Fibroblast of mammary gland (primary cell): Measurements from ENCODE around the gene ID4.

Experiments used
- DNase-seq: peaks from one replicate; pipeline ENCODE4 v3.0.0-alpha.2; 2010; ENCODE audit warnings: low read depth
- H3K4me3 ChIP-seq: 2 replicates; pipeline ENCODE4 v1.5.1; 2011; ENCODE audit warnings: low read depth, mild to moderate bottlenecking, low read length, moderate library complexity; ENCODE audit not compliant: control insufficient read depth
- TF ChIP-seq, protein P1 (sequence below): conservative IDR thresholded peaks from 2 replicates; pipeline ENCODE4 v1.5.1; 2011; ENCODE audit warnings: low read depth, low read length, inconsistent platforms; ENCODE audit not compliant: control insufficient read depth, insufficient read depth

Gene ID4

GRCh38 chr6:19838442-19839236 lies 1.5 kb downstream of the ID4 start:
- no peak for DNase-seq
- H3K4me3 ChIP-seq, result peak overlapping the region; percentile 29

GRCh38 chr6:19839237-19839546 lies 2.0 kb downstream of the ID4 start:
- no peak for DNase-seq
- H3K4me3 ChIP-seq, result no peak overlapping the region
- TF ChIP-seq, protein P1, sequence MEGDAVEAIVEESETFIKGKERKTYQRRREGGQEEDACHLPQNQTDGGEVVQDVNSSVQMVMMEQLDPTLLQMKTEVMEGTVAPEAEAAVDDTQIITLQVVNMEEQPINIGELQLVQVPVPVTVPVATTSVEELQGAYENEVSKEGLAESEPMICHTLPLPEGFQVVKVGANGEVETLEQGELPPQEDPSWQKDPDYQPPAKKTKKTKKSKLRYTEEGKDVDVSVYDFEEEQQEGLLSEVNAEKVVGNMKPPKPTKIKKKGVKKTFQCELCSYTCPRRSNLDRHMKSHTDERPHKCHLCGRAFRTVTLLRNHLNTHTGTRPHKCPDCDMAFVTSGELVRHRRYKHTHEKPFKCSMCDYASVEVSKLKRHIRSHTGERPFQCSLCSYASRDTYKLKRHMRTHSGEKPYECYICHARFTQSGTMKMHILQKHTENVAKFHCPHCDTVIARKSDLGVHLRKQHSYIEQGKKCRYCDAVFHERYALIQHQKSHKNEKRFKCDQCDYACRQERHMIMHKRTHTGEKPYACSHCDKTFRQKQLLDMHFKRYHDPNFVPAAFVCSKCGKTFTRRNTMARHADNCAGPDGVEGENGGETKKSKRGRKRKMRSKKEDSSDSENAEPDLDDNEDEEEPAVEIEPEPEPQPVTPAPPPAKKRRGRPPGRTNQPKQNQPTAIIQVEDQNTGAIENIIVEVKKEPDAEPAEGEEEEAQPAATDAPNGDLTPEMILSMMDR, result no peak

More at GRCh38 chr6:19838442-19839236, 1.5 kb downstream of the ID4 start:
- TF ChIP-seq, protein P1, result no peak

DNA sequence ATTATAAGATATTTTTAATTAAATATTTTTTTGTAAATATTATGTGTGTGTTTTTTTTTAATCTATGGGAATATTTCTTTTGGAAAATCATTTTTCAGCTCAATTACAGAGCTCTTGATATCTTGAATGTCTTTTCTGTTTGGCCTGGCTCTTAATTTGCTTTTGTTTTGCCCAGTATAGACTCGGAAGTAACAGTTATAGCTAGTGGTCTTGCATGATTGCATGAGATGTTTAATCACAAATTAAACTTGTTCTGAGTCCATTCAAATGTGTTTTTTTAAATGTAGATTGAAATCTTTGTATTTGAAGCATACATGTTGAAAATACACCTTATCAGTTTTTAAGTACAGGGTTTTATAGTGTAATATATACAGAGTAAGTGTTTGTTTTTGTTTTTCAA lies 2.6 kb downstream of the ID4 start:
- DNase-seq, result no peak
- TF ChIP-seq, protein P1, result no peak
- H3K4me3 ChIP-seq, result no peak overlapping the region

DNA sequence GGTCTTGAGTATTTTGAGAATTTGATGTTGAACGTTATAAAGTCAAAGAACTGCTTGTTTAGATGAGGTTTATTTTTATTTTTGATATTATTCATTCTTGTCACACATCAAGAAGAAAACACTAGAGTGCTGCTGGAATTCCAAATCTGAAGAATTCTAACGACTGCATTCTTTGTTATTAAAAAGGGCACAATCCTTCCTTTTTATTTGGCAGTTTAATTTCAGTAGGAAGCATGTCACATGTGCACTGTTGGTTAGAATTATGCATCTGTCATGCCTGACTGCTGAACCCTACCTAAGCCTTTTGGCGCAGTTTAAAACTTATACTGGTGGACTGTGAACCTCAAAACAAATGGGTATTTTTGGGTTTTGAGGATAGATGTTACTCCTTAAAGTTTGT lies 4.0 kb downstream of the ID4 start:
- DNase-seq, result no peak
- TF ChIP-seq, protein P1, result no peak
- no peak overlapping the region for H3K4me3 ChIP-seq

DNA sequence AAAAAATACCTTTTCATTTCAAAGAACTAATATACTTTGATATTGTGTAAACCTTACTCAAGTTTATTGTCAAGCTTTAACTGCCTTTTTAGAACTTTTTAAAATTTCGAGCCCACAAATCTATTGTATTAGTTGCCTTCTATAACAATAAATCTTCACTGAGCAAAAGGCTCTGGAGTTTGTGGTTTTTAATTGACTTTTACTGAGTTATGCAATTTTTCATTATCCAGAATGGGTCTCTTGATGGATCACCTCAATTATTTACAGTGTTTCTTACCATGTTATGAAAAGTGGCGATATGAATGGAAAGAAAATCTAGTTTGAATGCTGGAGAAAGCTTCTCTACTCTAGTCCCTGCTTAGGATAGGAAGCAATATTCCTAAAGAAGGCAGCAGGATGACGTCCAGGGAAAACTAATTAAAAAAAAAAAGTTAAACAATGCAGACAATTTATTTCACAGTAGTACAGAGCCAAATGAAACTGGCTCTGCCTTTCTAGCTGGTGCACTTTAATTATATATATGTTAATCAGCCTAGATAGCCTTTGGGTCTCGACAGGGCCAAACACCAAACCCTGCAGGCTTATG lies 5.0 kb downstream of the ID4 start:
- no peak for DNase-seq

DNA sequence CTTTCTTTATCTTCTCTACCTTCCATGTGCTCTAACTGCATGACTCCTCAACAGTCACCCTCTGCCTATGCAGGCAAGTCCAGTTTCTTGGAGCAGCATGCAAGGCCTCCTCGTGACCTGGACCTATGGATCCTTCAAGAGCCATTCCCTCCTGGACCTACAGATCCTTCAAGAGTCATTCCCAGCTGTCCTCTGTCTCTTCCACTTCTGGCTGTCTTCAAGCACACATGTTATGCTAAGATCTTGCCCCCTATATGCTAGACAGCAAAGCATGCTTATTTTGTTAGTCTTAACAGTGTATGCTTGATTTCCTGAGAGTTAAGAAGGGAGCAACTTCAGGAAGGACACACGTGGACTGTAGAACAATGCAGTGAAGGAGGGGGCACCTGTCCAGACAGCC lies 7.5 kb downstream of the ID4 start:
- no peak for DNase-seq
- H3K4me3 ChIP-seq, result no peak overlapping the region
- TF ChIP-seq, protein P1, result no peak

More for the DNA sequence above, 5.0 kb downstream of the ID4 start:
- TF ChIP-seq, protein P1, result no peak
- no peak overlapping the region for H3K4me3 ChIP-seq
